Activated CD8-positive, alpha-beta memory T cell treated with anti-CD3 and anti-CD28 coated beads, Interleukin-2, amount 50 U/mL, for 4 hours (primary cell): Measurements from ENCODE around the gene PITPNM3.
A peak's percentile ranks its signal among the peaks of the same experiment; 100 is the strongest.
"Not testable (repeated sequence)": the region's sequence is repeated elsewhere in the genome, so short reads cannot be mapped to it uniquely, and the experiment has no call there.

Source experiments
- DNase-seq: peaks from one replicate; pipeline ENCODE4 v3.0.0-alpha.2; 2020

Gene PITPNM3

DNA sequence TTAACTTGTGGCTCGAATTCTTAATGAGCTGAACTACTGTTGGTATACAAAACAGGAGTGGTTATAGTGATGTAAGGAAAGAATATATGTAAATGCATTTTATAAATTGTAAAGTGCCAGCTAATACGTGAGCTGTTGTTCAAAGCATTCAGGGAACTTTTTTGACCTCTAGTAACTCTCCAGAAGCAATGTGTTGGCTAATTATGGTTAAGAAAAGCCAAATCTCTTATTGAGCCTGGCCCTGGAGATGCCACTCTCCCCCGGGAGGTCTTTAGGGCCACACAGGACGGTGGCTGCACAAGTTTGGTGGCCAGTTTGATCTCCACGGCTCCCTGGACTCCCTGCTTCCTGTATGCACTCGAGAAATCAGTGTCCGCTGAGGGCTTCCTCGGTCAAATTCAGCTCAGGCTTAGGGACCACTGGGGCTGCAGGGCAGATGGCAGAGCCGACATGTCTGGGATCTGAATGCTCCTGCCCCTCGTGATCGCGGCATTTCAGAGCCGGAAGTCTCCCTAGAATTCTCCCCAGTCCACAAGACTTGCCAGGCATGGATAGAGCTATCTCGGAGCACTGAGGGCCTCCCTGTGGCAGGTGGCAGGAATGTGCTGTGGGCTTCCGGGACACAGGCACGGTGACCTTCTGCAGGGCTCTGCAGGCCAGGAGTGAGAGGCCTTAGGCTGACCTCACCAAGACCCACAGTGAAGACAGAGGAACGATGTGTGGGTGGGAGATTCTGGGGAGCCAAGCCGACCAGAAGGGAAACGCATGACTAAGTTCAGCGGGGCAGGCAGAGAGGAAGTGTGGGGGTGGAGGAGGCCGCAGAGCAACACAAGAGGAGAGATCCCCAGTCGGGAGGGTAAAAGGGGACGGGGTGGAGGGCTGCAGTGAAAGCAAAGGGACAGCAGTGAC, 18.6 kb upstream of the PITPNM3 start:
- DNase-seq: peak; percentile 39

- DNase-seq: no peak
Observed at GRCh38 chr17:6573982-6574686, 17.8 kb upstream of the PITPNM3 start.

DNA sequence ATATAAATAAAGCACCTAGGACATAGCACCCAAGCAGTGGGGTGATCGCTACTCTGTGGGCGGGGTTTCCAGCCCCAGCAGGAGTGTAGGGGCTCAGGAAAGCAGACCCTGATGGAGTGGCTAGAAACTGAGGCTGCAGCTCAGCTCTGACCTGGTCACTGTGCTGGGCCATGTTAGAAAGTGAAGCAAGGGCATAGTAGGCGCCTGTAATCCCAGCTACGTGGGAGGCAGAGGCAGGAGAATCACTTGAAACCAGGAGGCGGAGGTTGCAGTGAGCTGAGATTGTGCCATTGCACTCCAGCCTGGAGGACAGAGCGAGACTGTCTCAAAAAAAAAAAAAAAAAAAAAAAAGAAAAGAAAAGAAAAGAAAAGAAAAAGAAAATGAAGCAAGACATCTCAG, 17.1 kb upstream of the PITPNM3 start:
- DNase-seq: not testable (repeated sequence)

DNA sequence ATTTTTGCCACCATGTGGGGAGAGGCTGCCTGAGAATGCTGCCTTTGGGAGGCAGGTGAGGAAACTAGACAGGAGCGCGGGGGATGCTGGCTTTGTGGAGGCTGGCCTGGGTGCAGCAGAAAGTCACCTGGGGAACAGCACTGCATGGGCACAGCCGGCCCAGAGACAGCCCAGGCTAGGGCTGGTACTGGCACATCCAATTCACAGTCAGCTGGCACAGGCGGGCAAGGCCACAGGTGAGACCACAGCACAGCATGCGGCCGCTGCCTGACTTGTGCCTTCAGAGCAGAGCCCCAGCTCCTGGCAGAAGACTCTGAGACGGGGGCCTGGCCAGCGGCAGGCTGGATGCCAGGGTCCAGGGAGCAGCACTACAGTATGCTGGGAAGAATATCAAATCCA, 16.6 kb upstream of the PITPNM3 start:
- no peak for DNase-seq

- no peak for DNase-seq
Observed at GRCh38 chr17:6571452-6571781, 15.1 kb upstream of the PITPNM3 start.

GRCh38 chr17:6570731-6571451, 14.5 kb upstream of the PITPNM3 start:
- DNase-seq: no peak

- no peak for DNase-seq
Observed at GRCh38 chr17:6569370-6570285, 13.3 kb upstream of the PITPNM3 start.

DNA sequence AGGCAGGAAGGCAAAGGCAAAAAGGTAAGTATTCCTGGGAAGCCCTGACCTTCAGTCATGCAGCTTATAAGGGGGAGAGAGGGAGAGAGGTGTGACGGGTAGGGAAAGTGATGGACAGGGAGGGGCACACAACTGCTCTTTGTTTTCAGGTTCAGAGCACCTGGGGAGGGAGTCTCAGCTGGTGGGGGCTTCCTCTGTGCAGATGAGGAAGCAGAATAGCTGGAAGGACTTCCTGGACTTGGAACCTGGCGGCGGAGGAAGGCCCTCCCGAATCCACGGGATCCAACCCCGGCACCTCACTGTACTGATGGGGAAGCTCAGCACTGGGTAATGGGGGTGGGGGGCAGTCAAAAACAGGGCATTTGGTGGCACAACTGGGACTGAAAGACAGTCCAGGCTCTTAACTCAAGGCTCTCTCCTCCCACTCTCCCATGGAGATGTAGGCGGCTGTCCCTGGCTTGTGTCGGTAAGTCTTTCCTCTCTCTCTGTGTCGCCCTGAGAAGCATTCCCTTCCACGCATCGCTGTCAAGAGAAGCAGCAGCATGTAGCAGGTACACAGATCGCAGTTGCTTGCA, 11.9 kb upstream of the PITPNM3 start:
- no peak for DNase-seq

- no peak for DNase-seq
Observed at GRCh38 chr17:6567528-6568183, 11.3 kb upstream of the PITPNM3 start.

DNA sequence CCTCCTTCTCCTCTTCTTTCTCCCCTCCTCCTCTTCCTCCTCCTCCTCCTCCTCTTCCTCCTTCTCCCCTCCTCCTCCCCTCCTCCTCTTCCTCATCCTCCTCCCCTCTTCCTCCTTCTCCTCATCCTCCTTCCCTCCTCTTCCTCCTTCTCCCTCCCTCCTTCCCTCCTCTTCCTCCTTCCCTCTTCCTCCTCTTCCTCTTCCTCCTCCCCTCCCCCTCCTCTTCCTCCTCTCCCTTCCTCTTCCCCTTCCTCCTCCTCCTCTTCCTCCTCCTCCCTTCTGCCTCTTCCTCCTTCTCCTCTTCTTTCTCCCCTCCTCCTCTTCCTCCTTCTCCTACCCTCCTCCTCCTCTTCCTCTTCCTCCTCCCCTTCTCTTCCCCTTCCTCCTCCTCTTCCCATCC, 5.1 kb upstream of the PITPNM3 start:
- DNase-seq: no peak

DNA sequence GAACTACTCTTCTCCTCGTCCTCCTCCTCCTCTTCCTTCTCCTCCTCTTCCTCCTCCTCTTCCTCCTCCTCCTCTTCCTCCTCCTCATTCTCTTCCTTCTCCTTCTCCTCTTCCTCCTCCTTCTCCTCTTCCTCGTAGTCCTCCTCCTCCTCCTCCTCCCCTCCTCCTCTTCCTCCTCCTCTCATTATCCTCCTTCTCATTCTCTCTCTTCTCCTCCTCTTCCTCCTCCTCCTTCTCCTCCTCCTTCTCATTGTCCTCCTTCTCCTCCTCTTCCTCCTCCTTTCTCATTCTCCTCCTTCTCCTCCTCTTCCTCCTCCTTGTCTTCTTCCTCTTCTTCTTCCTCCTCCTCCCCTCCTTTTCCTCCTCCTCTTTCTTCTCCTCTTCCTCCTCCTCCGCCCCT, 4.1 kb upstream of the PITPNM3 start:
- no peak for DNase-seq

DNA sequence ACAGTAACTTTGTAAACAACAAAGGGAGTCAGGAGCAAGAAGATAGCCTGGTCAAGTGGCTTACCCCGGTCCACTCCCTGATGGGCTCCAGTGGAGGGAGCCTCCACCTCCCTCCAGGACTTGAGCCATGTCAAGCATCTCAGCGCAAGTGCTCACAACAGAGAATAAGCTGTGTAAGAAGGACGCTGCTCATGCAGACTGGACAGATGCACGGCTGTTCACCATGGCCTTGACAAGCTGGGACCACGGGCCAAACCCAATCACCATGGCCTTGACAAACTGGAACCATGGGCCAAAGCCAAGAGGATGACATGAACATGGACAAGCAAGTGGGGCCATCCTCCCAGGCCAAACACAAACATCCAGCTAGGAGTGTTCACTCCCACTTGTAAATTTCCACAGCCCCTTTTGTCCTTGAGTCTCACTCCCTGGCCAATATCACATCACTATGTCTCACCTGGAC, 3.4 kb upstream of the PITPNM3 start:
- DNase-seq: no peak

- DNase-seq: no peak
Observed at GRCh38 chr17:6558932-6559752, 2.8 kb upstream of the PITPNM3 start.

GRCh38 chr17:6558276-6558675, 1.9 kb upstream of the PITPNM3 start:
- DNase-seq: no peak

DNA sequence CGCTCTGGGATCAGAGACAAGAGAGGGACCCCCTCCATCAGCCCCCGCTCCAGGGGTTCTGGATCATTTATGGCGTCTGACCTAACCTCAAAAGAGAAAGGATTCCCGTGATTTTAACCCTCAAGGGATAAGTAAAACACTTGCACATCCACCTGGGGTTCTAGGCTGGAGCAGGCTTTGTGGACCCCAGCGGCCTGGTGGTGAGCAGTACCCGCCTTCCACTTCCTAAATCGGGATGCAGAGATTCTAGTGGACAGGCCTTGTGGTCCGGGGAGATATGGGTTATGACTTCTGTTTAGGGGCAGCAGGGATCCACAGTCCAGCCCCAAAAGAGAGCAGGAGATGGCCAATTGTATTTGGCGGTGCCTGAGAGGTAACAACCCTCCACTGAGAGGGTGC, 684 bp upstream of the PITPNM3 start:
- DNase-seq: no peak

DNA sequence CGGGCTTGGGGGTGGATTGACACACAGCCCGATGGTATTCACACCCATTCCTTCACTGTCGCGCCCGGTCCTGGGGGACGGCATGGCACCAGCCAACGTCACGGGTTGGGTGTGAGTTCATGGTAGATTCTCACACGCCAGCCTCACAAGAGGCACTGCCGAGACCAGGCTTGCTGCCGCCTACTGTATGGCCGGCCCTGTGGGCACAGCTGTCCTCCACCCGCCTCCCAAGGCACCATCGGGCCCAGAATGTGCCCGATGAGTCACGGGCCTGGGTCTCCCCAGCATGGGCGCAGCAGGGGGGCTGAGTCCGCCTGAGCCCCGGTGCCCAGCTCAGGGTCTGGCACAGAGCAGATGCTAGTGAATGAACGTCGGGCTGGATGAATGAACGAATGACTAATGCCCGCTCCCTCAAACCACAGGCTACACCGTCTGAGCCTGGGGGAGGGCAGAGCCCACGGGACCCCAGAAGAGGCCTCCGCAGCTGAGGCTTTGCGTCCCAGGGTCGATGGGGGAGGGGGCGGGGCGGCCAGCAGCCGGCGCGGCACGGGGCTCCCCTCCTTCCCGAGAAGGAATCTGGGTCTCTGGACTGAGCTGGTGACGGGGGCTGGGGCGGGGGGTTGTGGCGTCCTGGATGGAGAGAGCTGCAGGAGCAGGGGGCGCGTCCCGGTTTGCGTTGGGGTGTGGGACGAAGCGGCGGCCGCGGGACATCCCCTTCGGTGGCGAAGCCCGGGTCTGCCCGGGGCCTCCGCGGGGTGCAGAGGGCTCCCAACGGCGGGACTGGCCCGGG, 829 bp downstream of the PITPNM3 start:
- no peak for DNase-seq

DNA sequence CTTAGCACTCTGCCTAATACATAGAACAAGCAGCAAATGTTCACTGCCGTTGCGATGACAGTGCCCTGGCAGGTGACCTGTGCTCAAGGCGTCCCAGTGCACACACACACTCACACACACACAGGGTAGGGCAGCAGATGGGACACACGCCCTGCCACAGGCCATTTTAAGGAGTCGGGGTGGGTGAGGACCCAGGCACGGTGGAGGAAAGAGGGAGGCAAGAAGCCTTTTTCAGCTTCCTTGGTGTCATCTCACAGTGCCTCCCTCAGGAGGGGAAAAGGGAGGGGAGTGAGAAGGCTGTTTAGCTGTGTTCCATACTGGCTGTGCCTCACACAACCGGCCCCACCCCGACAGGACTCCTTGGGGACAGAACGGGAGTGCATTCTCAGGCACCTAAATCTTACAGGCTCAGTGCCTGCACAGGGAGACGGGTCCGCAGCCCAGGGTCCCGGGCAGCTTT, 1.5 kb downstream of the PITPNM3 start:
- DNase-seq: no peak

DNA sequence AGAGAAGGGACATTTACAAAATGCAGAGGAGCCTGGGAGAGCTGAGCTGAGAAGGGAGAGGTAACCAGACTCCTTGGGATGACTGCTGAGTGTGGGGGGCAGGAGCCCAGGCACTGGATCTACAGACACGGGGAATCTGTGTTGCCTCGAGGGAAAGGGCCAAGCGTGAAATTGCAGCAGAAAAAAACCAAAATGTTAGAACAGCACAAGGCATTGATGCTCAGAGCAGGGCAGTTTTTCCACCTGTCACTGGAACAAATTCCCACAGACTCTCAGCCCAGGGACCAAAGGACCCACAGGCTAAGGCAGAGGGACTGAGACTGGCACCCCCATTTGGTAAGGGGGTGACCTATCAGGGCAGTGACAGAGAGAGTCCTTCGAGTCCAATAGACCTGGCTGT, 2.0 kb downstream of the PITPNM3 start:
- DNase-seq: no peak

DNA sequence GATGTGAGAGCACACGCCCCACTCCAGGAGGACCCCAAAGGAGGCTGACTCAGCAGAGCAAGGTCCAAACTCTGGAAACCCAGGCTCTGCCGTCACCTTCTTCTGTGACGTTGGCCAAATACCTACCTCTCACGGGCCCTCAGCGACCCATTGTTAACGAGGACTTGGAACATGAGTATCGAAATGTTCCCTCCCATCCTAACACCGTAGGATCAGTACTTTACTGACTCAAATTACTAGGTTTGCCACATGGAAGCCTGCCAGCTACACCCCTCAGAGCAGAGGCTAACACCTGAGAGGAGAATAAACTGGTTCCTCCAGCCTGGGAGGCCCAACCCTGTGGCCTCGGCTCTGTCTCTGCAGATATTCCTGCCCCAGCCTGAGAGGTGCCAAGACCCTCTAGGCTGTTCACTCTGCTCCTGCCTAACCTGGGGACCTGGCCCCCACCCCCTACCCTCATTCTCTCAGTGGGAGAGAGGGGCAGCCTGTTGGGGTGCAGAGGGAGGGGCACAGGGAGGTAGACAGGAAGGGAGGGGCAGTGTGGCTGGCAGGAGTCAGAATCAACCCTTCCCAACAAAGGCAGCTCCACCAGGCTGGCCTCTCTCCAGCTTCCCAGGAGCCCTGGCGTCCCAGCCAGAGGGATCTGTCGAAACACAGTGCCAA, 4.4 kb downstream of the PITPNM3 start:
- DNase-seq: no peak
